AG08395 (cell line): Measurements from ENCODE around the gene SIM1.
A peak's percentile ranks its signal among the peaks of the same experiment; 100 is the strongest.

Source experiments
- DNase-seq: peaks from one replicate; pipeline ENCODE4 v3.0.0; 2012; ENCODE audit warnings: mixed read lengths, low spot score

The SIM1 gene

GRCh38 chr6:100472674-100473073 is 8.0 kb upstream of the SIM1 start:
- DNase-seq = no peak

- peak; percentile 12 for DNase-seq
These were observed 5.8 kb upstream of the SIM1 start for GRCh38 chr6:100470422-100471120.

- no peak for DNase-seq
These were observed 4.6 kb upstream of the SIM1 start for GRCh38 chr6:100469101-100469859.

GRCh38 chr6:100468016-100468622 is 3.4 kb upstream of the SIM1 start:
- no peak for DNase-seq

GRCh38 chr6:100467129-100468015 is 2.7 kb upstream of the SIM1 start:
- no peak for DNase-seq

- DNase-seq = no peak
These were observed 1.8 kb upstream of the SIM1 start for GRCh38 chr6:100466410-100467128.

GRCh38 chr6:100465701-100466409 is 1.1 kb upstream of the SIM1 start:
- DNase-seq = no peak

GRCh38 chr6:100464162-100464851 is 414 bp downstream of the SIM1 start:
- DNase-seq = no peak

- DNase-seq = no peak
These were observed 1.0 kb downstream of the SIM1 start for GRCh38 chr6:100463630-100464161.

- no peak for DNase-seq
These were observed 1.8 kb downstream of the SIM1 start for GRCh38 chr6:100462706-100463629.

- no peak for DNase-seq
These were observed 2.6 kb downstream of the SIM1 start for GRCh38 chr6:100461917-100462705.

GRCh38 chr6:100461278-100461916 is 3.3 kb downstream of the SIM1 start:
- DNase-seq = peak; percentile 53

GRCh38 chr6:100460650-100461204 is 4.0 kb downstream of the SIM1 start:
- no peak for DNase-seq

GRCh38 chr6:100459592-100460184 is 5.0 kb downstream of the SIM1 start:
- no peak for DNase-seq

GRCh38 chr6:100458841-100459591 is 5.7 kb downstream of the SIM1 start:
- no peak for DNase-seq
